Measurements from ENCODE around the gene ACTN1. TPM values are rescaled to one million over a fixed set of nuclear protein-coding genes. Genes with fewer than 3 reads are reported as not detected.

Gene ACTN1
- polyA plus RNA-seq, 3 donors, result 41.4 to 75.0 (median 69.4) TPM

DNA sequence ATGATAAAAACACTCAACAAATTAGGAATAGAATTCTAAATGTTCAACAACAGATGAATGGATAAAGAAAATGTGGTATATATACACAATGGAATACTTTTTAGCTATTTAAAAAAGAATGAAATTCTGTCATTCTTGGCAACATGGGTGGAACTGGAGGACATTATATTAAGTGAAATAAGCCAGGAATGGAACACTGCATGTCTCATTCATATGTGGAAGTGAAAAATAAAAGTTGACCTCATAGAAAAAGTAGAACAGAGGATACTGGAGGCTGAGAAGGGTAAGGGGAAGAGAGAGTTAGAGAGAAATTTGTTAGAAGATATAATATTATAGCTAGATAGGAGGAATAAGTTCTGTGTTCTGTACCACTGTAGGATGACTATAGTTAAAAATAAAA is 150.4 kb downstream of the ACTN1 start:
- H3K9ac ChIP-seq (ENCODE audit: insufficient read depth, low read length, poor library complexity, severe bottlenecking), result no peak overlapping the region
- H3K36me3 ChIP-seq (replicated peaks in 1 of 2; ENCODE audit: control insufficient read depth in 1 of 2, insufficient read depth in 2 of 2, low read length in 2 of 2), result no peaks in the 10 kb centered on the region

DNA sequence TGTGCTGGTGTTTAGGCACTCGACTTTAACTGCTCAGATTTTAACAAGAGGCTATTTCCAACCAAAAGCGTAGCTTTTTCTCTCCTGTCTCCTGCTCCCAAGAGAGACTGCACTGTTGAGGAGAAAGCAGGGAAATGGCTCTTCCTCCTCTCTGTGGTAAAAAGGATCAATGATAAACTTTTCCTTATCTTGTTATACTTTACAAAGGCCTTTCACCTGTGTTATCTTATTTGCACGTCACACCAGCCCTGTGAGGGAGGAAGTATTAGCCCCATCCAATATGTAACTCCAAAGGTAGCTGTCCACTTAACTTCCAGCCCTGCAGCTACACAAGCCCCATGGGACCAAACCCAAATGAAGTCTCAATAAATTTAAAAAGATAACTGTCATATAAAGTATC is 153.4 kb downstream of the ACTN1 start:
- WGBS (ENCODE audit: insufficient coverage), result no CpG with 5 or more reads among the region's 3 CpGs
- H3K4me3 ChIP-seq (replicated peaks in 1 of 3; ENCODE audit: low read depth in 2 of 3, low read length in 3 of 3), result no peak overlapping the region
- H3K4me3 Mint-ChIP-seq, result no peak overlapping the region

More for the DNA sequence above, 150.4 kb downstream of the ACTN1 start:
- H2AFZ ChIP-seq (ENCODE audit: insufficient read depth, low read depth, low read length, poor library complexity, severe bottlenecking), result no peak overlapping the region
- no peaks in the 10 kb centered on the region for H3K27me3 ChIP-seq (ENCODE audit: control insufficient read depth in 2 of 2, insufficient read depth in 2 of 2, low read length in 2 of 2)
- peaks cover 4 to 7% of the 10 kb centered on the region in 2 donors for H3K4me1 ChIP-seq (ENCODE audit: control insufficient read depth in 1 of 2, insufficient read depth in 2 of 2, low read length in 2 of 2)
- H3K9me3 ChIP-seq (replicated peaks in 1 of 2; ENCODE audit: control insufficient read depth in 1 of 2, insufficient read depth in 1 of 2, low read length in 2 of 2), result no peaks in the 10 kb centered on the region
- H3K4me3 ChIP-seq (replicated peaks in 1 of 3; ENCODE audit: low read depth in 2 of 3, low read length in 3 of 3), result no peak overlapping the region
- H3K9me3 Mint-ChIP-seq, result peaks cover 0 to 8% (median 3%) of the 10 kb centered on the region in 7 donors
- H3K4me2 ChIP-seq (replicated peaks; ENCODE audit: extremely low read depth, low read length, poor library complexity, severe bottlenecking), result no peak overlapping the region
- peaks cover 4% of the 10 kb centered on the region for H3K4me1 Mint-ChIP-seq
- TF ChIP-seq CTCF (IDR thresholded peaks at IDR 0.05), result no peak
- H3K27ac ChIP-seq (ENCODE audit: low read depth in 1 of 2, low read length in 2 of 2), result no peak overlapping the region
- H3K27me3 Mint-ChIP-seq (ENCODE audit: low read depth in 3 of 3), result peaks cover 1 to 2% (median 1%) of the 10 kb centered on the region in 3 donors
- intact Hi-C loops (cut with micrococcal nuclease), result no loop called here
- no peaks in the 10 kb centered on the region for H3K36me3 Mint-ChIP-seq
- no peaks in the 10 kb centered on the region for H4K20me1 ChIP-seq (ENCODE audit: insufficient read depth, low read length)
- H3K27ac Mint-ChIP-seq, result no peak overlapping the region
- DNase-seq, result no peak
- no peaks in the 10 kb centered on the region for H3K79me2 ChIP-seq (ENCODE audit: insufficient read depth, low read length)
- no peak overlapping the region for H3K4me3 Mint-ChIP-seq

More for the DNA sequence above, 153.4 kb downstream of the ACTN1 start:
- Histone ChIP-seq H3K9ac (ENCODE audit: insufficient read depth, low read length, poor library complexity, severe bottlenecking) (no peak overlapping the region), H3K4me1 (ENCODE audit: control insufficient read depth in 1 of 2, insufficient read depth in 2 of 2, low read length in 2 of 2) (peaks cover 4 to 7% of the 10 kb centered on the region in 2 donors), H3K36me3 (replicated peaks in 1 of 2; ENCODE audit: control insufficient read depth in 1 of 2, insufficient read depth in 2 of 2, low read length in 2 of 2) (no peaks in the 10 kb centered on the region), H2AFZ (ENCODE audit: insufficient read depth, low read depth, low read length, poor library complexity, severe bottlenecking) (no peak overlapping the region), H3K4me2 (replicated peaks; ENCODE audit: extremely low read depth, low read length, poor library complexity, severe bottlenecking) (no peak overlapping the region), H3K27ac (ENCODE audit: low read depth in 1 of 2, low read length in 2 of 2) (no peak overlapping the region), H3K9me3 (replicated peaks in 1 of 2; ENCODE audit: control insufficient read depth in 1 of 2, insufficient read depth in 1 of 2, low read length in 2 of 2) (no peaks in the 10 kb centered on the region), H3K27me3 (ENCODE audit: control insufficient read depth in 2 of 2, insufficient read depth in 2 of 2, low read length in 2 of 2) (no peaks in the 10 kb centered on the region), H3K79me2 (ENCODE audit: insufficient read depth, low read length) (no peaks in the 10 kb centered on the region), H4K20me1 (ENCODE audit: insufficient read depth, low read length) (no peaks in the 10 kb centered on the region)
- Mint-ChIP-seq H3K36me3 (no peaks in the 10 kb centered on the region), H3K27ac (no peak overlapping the region), H3K27me3 (ENCODE audit: low read depth in 3 of 3) (peaks cover 0 to 2% (median 1%) of the 10 kb centered on the region in 3 donors), H3K4me1 (peaks cover 4% of the 10 kb centered on the region), H3K9me3 (peaks cover 0 to under 1% (median 0%) of the 10 kb centered on the region in 7 donors)
- no peak for TF ChIP-seq CTCF (IDR thresholded peaks at IDR 0.05)
- DNase-seq, result no peak
- intact Hi-C loops (cut with micrococcal nuclease), result no loop called here

Measured in CD14-positive monocyte (primary cell).